ENCODE results near the gene VSIG8.
A peak's percentile ranks its signal among the peaks of the same experiment; 100 is the strongest.

Gene VSIG8

GRCh38 chr1:159828176-159828575 is 34.3 kb downstream of the VSIG8 start:
- no peak for DNase-seq

- no peak for DNase-seq
Observed at GRCh38 chr1:159827549-159827948, 34.9 kb downstream of the VSIG8 start.

- no peak for DNase-seq
Observed at GRCh38 chr1:159827102-159827490, 35.4 kb downstream of the VSIG8 start.

- DNase-seq, result peak; percentile 42
Observed at GRCh38 chr1:159826441-159827101, 35.9 kb downstream of the VSIG8 start, which contains the start of gene SLAMF8. Gene SLAMF8 (plus strand): TSS chr1:159826873. CDS start chr1:159826899, 26 bp downstream.

GRCh38 chr1:159825564-159825963 is 36.9 kb downstream of the VSIG8 start:
- no peak for DNase-seq

GRCh38 chr1:159823406-159823805 is 39.1 kb downstream of the VSIG8 start:
- no peak for DNase-seq

- no peak for DNase-seq
Observed at GRCh38 chr1:159821171-159821867, 41.1 kb downstream of the VSIG8 start.

- no peak for DNase-seq
Observed at GRCh38 chr1:159817276-159818041, 45.0 kb downstream of the VSIG8 start.

GRCh38 chr1:159815926-159816325 is 46.5 kb downstream of the VSIG8 start:
- DNase-seq, result no peak

GRCh38 chr1:159804924-159805323 is 57.5 kb downstream of the VSIG8 start:
- DNase-seq, result no peak
